ENCODE measurements around the gene CAMSAP2.

CAMSAP2 gene

DNA sequence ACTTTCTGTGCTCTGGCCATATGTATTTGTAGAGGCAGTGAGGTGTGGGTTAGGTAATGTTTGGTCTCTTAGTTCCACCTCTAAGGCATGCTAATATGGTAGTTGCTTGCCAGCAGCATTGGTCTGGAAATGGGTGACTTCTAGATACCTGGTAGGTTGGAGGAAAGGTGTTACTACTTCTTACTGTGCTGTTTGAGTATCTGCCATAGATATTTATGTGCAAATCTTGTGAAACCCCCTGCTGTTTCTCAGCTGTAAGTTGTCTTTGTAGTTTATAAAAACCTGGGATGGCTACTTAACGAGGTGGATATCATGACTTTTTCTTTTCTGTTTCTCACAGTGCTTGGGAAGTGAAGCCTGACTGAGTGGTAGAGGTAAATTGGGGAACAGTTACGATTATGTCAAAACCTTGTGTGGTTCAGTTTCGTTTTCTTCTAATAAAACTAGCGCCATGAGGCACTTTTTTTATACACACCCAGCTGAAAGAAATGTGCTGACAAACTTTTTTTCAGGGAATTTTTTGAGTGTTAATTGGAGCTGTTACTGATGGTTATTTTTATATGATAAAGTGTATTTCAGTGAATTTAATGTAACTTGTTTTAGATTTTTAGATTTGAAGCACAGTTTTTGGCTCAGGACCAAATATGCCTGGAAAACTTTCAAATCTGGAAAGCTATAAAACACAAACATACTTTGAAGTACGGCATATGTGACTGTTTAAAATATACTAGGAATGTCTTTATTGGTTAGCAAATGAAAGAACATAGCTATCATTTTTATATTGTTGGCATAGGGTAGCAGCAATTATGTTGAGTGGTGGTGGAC lies 42.1 kb downstream of the CAMSAP2 start:
- TF ChIP-seq TCF12 (IDR thresholded peaks at IDR 0.05; ENCODE audit: low read depth) = no peak
- peak; percentile 15; the same call in 1 of the 2 replicates for TF ChIP-seq NFIC (IDR thresholded peaks at IDR 0.05)

DNA sequence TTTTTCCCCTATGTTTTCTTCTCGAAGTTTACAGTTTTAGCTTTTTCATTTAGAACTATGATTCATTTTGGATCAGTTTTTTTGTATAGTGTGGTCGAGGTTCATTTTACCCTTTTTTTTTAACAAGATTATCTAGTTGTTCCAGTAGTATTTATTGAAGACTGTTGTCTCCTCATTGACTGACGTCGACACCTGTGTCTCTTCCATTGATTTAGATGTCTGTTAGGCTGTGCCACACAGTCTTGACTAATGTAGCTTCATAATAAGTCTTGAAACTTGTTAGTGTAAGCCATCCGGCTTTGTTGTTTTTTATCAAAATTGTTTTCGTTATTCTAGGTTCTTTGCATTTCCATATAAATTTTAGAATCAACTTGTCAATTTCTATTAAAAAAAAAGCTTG lies 45.2 kb downstream of the CAMSAP2 start:
- no peak for TF ChIP-seq TAF1 (IDR thresholded peaks at IDR 0.05; ENCODE audit: low read depth)
- no peak for TF ChIP-seq TCF12 (IDR thresholded peaks at IDR 0.05; ENCODE audit: low read depth)
- no peak for TF ChIP-seq EGR1 (IDR thresholded peaks at IDR 0.05)
- no peak for TF ChIP-seq TEAD4 (IDR thresholded peaks at IDR 0.05)
- TF ChIP-seq, protein P1, sequence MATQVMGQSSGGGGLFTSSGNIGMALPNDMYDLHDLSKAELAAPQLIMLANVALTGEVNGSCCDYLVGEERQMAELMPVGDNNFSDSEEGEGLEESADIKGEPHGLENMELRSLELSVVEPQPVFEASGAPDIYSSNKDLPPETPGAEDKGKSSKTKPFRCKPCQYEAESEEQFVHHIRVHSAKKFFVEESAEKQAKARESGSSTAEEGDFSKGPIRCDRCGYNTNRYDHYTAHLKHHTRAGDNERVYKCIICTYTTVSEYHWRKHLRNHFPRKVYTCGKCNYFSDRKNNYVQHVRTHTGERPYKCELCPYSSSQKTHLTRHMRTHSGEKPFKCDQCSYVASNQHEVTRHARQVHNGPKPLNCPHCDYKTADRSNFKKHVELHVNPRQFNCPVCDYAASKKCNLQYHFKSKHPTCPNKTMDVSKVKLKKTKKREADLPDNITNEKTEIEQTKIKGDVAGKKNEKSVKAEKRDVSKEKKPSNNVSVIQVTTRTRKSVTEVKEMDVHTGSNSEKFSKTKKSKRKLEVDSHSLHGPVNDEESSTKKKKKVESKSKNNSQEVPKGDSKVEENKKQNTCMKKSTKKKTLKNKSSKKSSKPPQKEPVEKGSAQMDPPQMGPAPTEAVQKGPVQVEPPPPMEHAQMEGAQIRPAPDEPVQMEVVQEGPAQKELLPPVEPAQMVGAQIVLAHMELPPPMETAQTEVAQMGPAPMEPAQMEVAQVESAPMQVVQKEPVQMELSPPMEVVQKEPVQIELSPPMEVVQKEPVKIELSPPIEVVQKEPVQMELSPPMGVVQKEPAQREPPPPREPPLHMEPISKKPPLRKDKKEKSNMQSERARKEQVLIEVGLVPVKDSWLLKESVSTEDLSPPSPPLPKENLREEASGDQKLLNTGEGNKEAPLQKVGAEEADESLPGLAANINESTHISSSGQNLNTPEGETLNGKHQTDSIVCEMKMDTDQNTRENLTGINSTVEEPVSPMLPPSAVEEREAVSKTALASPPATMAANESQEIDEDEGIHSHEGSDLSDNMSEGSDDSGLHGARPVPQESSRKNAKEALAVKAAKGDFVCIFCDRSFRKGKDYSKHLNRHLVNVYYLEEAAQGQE (IDR thresholded peaks at IDR 0.05; ENCODE audit: low read depth) = no peak

DNA sequence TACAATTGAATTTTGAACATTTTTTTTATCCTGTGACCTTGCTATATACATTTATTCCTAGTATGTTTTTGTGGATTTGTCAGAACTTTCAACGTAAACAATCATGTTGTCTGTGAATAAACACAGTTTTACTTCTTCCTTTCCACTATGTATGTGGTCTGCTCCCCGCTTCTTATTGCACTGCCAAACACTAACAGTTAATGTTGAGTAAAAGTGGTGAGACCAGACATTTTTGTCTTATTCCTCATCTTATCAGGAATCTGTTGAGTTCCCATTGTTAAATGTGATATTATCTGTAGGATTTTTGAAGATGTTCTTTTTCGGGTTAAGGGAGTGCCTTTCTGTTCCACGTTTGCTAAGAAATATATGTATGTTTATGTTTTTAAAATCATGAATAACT lies 45.9 kb downstream of the CAMSAP2 start:
- TF ChIP-seq TAF1 (IDR thresholded peaks at IDR 0.05; ENCODE audit: low read depth) (no peak), YY1 (IDR thresholded peaks at IDR 0.05; ENCODE audit: low read depth) (no peak), ZBTB7A (IDR thresholded peaks at IDR 0.05; ENCODE audit: low read depth) (no peak), EP300 (IDR thresholded peaks at IDR 0.05; ENCODE audit: borderline replicate concordance) (no peak), FOXM1 (IDR thresholded peaks at IDR 0.05; ENCODE audit: borderline replicate concordance, low read depth) (no peak)

DNA sequence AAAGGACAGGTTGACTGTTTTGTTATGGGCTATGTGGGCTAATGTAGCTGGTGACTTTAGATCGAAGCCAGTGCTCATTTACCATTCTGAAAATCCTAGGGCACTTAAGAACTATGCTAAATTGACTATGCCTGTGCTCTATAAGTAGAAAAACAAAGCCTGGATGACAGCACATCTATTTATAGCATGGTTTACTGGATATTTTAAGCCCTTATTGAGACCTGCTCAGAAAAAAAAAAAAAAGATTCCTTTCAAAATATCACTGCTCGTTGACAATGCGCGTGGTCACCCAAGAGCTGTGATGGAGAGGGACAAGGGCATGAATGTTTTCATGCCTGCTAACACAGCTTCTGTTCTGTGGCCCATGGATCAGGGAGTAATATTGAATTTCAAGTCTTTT lies 48.1 kb downstream of the CAMSAP2 start:
- TF ChIP-seq, protein P2, sequence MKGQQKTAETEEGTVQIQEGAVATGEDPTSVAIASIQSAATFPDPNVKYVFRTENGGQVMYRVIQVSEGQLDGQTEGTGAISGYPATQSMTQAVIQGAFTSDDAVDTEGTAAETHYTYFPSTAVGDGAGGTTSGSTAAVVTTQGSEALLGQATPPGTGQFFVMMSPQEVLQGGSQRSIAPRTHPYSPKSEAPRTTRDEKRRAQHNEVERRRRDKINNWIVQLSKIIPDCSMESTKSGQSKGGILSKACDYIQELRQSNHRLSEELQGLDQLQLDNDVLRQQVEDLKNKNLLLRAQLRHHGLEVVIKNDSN (IDR thresholded peaks at IDR 0.05) = no peak
- TF ChIP-seq RAD21 (IDR thresholded peaks at IDR 0.05; ENCODE audit: low read depth) (no peak), FOXM1 (IDR thresholded peaks at IDR 0.05; ENCODE audit: borderline replicate concordance, low read depth) (no peak), CREB1 (IDR thresholded peaks at IDR 0.05; ENCODE audit: low read depth) (no peak), CEBPB (IDR thresholded peaks at IDR 0.05) (no peak)

DNA sequence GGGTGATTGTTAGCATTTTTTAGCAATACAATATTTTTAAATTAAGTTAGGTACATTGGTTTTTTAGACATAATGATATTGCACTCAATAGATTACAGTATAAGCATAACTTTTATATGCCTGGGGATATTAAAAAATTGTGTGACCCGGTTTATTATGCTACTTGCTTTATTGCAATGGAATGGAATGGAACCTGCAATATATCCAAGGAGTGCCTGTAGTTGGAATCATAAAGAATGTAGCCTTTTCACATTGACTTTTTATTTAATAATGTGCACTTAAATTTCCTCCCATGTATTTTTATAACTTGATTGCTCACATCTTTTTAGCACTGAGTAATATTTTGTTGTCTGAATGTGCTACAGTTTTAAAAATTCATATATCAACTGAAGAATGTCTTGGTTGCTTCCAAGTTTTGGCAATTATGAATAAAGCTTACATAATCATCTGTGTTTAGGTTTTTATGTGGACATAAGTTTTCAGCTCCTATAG lies 49.2 kb downstream of the CAMSAP2 start:
- TF ChIP-seq YY1 (IDR thresholded peaks at IDR 0.05; ENCODE audit: low read depth) (no peak), NFIC (IDR thresholded peaks at IDR 0.05) (no peak), TCF12 (IDR thresholded peaks at IDR 0.05; ENCODE audit: low read depth) (no peak), EGR1 (IDR thresholded peaks at IDR 0.05) (no peak), TEAD4 (IDR thresholded peaks at IDR 0.05) (no peak), ZBTB7A (IDR thresholded peaks at IDR 0.05; ENCODE audit: low read depth) (no peak), TAF1 (IDR thresholded peaks at IDR 0.05; ENCODE audit: low read depth) (no peak), EP300 (IDR thresholded peaks at IDR 0.05; ENCODE audit: borderline replicate concordance) (no peak), RAD21 (IDR thresholded peaks at IDR 0.05; ENCODE audit: low read depth) (no peak), FOXM1 (IDR thresholded peaks at IDR 0.05; ENCODE audit: borderline replicate concordance, low read depth) (no peak), CREB1 (IDR thresholded peaks at IDR 0.05; ENCODE audit: low read depth) (no peak), CEBPB (IDR thresholded peaks at IDR 0.05) (no peak)
- TF ChIP-seq, protein P2 (IDR thresholded peaks at IDR 0.05) = no peak
- TF ChIP-seq, protein P1 (IDR thresholded peaks at IDR 0.05; ENCODE audit: low read depth) = no peak
- TF ChIP-seq, protein P3, sequence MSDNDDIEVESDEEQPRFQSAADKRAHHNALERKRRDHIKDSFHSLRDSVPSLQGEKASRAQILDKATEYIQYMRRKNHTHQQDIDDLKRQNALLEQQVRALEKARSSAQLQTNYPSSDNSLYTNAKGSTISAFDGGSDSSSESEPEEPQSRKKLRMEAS (IDR thresholded peaks at IDR 0.05) = no peak

DNA sequence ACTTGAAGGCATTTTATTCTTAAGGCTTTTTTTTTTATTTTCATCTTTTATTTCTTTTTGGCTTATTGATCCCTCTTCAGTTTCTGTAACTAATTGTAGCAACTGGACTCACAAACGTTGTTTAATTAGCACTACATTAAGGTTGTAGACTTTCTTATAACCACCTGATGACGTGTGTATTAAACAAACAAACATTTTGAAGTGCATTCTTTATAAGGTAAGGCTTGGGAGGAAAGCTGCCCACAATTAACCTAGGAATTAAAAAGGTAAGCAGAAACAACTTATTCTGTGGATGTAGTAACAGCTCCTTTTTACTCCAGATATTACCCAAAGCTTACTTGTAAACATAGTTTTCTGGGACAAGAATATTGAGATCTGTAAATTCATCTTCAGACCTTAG lies 55.0 kb downstream of the CAMSAP2 start:
- no peak for TF ChIP-seq EP300 (IDR thresholded peaks at IDR 0.05; ENCODE audit: borderline replicate concordance)

DNA sequence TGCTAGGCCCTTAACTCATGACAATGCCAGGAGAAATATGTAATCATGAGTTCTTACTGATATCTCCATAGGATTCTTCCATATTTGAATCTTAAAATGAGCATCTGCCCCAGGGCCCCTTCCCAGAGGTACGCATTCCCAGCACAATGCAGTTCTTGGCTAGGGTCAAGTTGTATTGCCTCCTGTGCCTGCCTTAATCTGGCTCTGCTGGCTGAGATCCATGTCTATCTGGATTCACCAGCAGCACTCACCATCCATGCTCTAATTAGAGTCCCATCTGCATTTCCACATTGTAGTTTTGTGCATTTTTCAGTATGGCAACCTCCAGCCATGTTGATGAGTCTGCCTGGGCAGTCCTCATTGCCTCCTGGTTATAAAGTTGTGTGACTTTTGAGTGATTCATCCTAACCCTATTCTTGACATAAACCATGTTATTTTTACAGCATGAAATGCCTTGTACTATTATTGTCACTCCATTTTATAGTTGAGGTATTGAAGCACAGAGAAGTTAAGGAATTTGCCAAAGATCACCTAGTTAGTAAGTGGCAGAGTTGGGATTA lies 55.9 kb downstream of the CAMSAP2 start:
- no peak for TF ChIP-seq NFIC (IDR thresholded peaks at IDR 0.05)
- TF ChIP-seq EGR1 (IDR thresholded peaks at IDR 0.05) = no peak
- TF ChIP-seq, protein P3 (IDR thresholded peaks at IDR 0.05) = no peak
- TF ChIP-seq CREB1 (IDR thresholded peaks at IDR 0.05; ENCODE audit: low read depth) = no peak
- no peak for TF ChIP-seq ZBTB7A (IDR thresholded peaks at IDR 0.05; ENCODE audit: low read depth)
- no peak for TF ChIP-seq RAD21 (IDR thresholded peaks at IDR 0.05; ENCODE audit: low read depth)
- TF ChIP-seq FOXM1 (IDR thresholded peaks at IDR 0.05; ENCODE audit: borderline replicate concordance, low read depth) = no peak
- TF ChIP-seq EP300 (IDR thresholded peaks at IDR 0.05; ENCODE audit: borderline replicate concordance) = no peak
- TF ChIP-seq TCF12 (IDR thresholded peaks at IDR 0.05; ENCODE audit: low read depth) = no peak
- TF ChIP-seq, protein P2 (IDR thresholded peaks at IDR 0.05) = no peak

All from Ishikawa (cell line).